ENCODE measurements around the gene DHCR7.

DNA sequence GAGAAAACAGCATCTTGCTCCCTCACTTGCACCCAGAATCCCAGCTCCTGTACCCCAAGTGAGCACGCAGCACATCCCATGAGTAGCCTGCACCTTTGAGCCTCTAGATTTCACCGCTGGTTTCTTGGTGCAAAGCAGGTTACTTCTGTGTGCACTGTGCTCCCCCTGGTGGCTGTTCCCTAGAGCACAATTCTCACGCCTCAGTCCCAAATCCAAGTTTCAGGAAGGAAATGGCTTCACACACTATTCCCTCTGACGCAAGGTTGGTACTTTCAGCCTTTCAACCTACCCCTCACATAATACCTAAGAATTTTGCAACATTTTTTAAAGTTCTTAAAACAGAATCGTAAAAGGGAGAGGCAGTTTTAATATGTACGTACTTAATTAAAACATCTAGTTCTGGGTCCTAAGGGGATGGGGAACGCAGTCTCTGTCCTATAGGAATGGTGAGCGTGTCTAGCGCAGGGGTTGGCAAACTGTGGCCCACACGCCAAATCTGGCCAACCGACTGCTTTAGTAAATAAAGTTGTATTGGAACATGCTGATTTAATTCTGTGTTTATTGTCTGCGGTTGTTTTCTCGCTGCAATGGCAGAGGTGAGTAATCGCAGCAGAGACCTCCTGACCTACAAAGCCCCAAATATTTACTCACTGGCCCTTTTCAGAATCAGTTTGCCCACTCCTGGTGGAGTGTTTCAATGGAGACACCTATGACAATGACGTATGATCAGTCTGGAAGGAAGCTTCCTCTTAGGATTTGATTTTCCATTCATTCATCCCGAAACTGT is 27.5 kb downstream of the DHCR7 start:
- TF ChIP-seq, protein P1, sequence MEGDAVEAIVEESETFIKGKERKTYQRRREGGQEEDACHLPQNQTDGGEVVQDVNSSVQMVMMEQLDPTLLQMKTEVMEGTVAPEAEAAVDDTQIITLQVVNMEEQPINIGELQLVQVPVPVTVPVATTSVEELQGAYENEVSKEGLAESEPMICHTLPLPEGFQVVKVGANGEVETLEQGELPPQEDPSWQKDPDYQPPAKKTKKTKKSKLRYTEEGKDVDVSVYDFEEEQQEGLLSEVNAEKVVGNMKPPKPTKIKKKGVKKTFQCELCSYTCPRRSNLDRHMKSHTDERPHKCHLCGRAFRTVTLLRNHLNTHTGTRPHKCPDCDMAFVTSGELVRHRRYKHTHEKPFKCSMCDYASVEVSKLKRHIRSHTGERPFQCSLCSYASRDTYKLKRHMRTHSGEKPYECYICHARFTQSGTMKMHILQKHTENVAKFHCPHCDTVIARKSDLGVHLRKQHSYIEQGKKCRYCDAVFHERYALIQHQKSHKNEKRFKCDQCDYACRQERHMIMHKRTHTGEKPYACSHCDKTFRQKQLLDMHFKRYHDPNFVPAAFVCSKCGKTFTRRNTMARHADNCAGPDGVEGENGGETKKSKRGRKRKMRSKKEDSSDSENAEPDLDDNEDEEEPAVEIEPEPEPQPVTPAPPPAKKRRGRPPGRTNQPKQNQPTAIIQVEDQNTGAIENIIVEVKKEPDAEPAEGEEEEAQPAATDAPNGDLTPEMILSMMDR (IDR thresholded peaks at IDR 0.05; ENCODE audit: poor library complexity, severe bottlenecking) = peak; percentile 54
- TF ChIP-seq EZH2 (IDR thresholded peaks at IDR 0.05; ENCODE audit: borderline replicate concordance, insufficient read depth, low read length, poor library complexity, severe bottlenecking) = no peak
- TF ChIP-seq EP300 (conservative IDR thresholded peaks at IDR 0.05; ENCODE audit: poor library complexity, severe bottlenecking) = no peak
- TF ChIP-seq TAF1 (IDR thresholded peaks at IDR 0.05; ENCODE audit: low read depth) = no peak
- no peak for TF ChIP-seq POLR2AphosphoS5 (IDR thresholded peaks at IDR 0.05)
- TF ChIP-seq RAD21 (conservative IDR thresholded peaks at IDR 0.05) = peak; percentile 55
- TF ChIP-seq, protein P2, sequence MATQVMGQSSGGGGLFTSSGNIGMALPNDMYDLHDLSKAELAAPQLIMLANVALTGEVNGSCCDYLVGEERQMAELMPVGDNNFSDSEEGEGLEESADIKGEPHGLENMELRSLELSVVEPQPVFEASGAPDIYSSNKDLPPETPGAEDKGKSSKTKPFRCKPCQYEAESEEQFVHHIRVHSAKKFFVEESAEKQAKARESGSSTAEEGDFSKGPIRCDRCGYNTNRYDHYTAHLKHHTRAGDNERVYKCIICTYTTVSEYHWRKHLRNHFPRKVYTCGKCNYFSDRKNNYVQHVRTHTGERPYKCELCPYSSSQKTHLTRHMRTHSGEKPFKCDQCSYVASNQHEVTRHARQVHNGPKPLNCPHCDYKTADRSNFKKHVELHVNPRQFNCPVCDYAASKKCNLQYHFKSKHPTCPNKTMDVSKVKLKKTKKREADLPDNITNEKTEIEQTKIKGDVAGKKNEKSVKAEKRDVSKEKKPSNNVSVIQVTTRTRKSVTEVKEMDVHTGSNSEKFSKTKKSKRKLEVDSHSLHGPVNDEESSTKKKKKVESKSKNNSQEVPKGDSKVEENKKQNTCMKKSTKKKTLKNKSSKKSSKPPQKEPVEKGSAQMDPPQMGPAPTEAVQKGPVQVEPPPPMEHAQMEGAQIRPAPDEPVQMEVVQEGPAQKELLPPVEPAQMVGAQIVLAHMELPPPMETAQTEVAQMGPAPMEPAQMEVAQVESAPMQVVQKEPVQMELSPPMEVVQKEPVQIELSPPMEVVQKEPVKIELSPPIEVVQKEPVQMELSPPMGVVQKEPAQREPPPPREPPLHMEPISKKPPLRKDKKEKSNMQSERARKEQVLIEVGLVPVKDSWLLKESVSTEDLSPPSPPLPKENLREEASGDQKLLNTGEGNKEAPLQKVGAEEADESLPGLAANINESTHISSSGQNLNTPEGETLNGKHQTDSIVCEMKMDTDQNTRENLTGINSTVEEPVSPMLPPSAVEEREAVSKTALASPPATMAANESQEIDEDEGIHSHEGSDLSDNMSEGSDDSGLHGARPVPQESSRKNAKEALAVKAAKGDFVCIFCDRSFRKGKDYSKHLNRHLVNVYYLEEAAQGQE (IDR thresholded peaks at IDR 0.05; ENCODE audit: borderline replicate concordance) = no peak
- no peak for TF ChIP-seq MXI1 (conservative IDR thresholded peaks at IDR 0.05; ENCODE audit: poor library complexity, severe bottlenecking)
